Kidney epithelial cell (primary cell): ENCODE results near the gene IGFBP4. TPM values are rescaled to one million over a fixed set of nuclear protein-coding genes. Genes with fewer than 3 reads are reported as not detected.

Experiments used
- DNase-seq: peaks from one replicate; pipeline ENCODE4 v3.0.0-alpha.2; 2010; ENCODE audit warnings: low read depth
- H3K27me3 ChIP-seq: 2 replicates; pipeline ENCODE4 v1.6.0; 2011; ENCODE audit warnings: low read length; ENCODE audit not compliant: control insufficient read depth, insufficient read depth
- H3K36me3 ChIP-seq: 2 replicates; pipeline ENCODE4 v1.5.1; 2011; ENCODE audit warnings: low read length; ENCODE audit not compliant: control insufficient read depth, insufficient read depth
- H3K4me3 ChIP-seq: 2 replicates; pipeline ENCODE4 v1.5.1; 2011; ENCODE audit warnings: low read depth, mild to moderate bottlenecking, control low read depth, low read length
- CTCF ChIP-seq: IDR thresholded peaks from 2 replicates; pipeline ENCODE4 v1.5.1; 2011; ENCODE audit warnings: mild to moderate bottlenecking, moderate library complexity, low read length, control low read depth, inconsistent platforms; ENCODE audit not compliant: insufficient read depth, poor library complexity, severe bottlenecking
- total RNA-seq: library from RNA; depleted of rRNA; stranded (reverse); fragments of >200 nt; gene quantifications from 2 replicates; pipeline ENCODE4 v1.2.3, GENCODE V29; 2015

IGFBP4 gene
- total RNA-seq, 1 donor from 2014 or later = 53.6 TPM

GRCh38 chr17:40417258-40417608 is 26.0 kb upstream of the IGFBP4 start:
- peak; percentile 15 for TF ChIP-seq CTCF
- Histone ChIP-seq H3K27me3 (no peaks in the 10 kb centered on the region), H3K4me3 (peak overlapping the region; percentile 88), H3K36me3 (no peaks in the 10 kb centered on the region)
- no peak for DNase-seq

- peak; percentile 98 for DNase-seq
- H3K4me3 ChIP-seq = peak within 1 kb of the TSS; percentile 88
- no peaks in the 10 kb centered on the region for H3K36me3 ChIP-seq
- no peaks in the 10 kb centered on the region for H3K27me3 ChIP-seq
- no peak for TF ChIP-seq CTCF
Observed at GRCh38 chr17:40417609-40418427, 25.4 kb upstream of the IGFBP4 start, which contains the start of gene TOP2A. TOP2A (minus strand) TSS chr17:40417896; CDS start chr17:40417791, 105 bp downstream.

GRCh38 chr17:40418428-40418706 is 24.9 kb upstream of the IGFBP4 start:
- no peak for TF ChIP-seq CTCF
- DNase-seq = no peak
- no peaks in the 10 kb centered on the region for H3K27me3 ChIP-seq

GRCh38 chr17:40419559-40420331 is 23.5 kb upstream of the IGFBP4 start:
- TF ChIP-seq CTCF = no peak
- H3K36me3 ChIP-seq = no peaks in the 10 kb centered on the region
- H3K27me3 ChIP-seq = no peaks in the 10 kb centered on the region
- DNase-seq = no peak
- no peak overlapping the region for H3K4me3 ChIP-seq

More at GRCh38 chr17:40418428-40418706, 24.9 kb upstream of the IGFBP4 start:
- Histone ChIP-seq H3K4me3 (peak overlapping the region; percentile 45), H3K36me3 (no peaks in the 10 kb centered on the region)

- no peak for DNase-seq
- Histone ChIP-seq H3K4me3 (no peak overlapping the region), H3K36me3 (no peaks in the 10 kb centered on the region), H3K27me3 (no peaks in the 10 kb centered on the region)
- TF ChIP-seq CTCF = no peak
Observed at GRCh38 chr17:40422990-40423633, 20.1 kb upstream of the IGFBP4 start.
